IMR-90 (cell line): ENCODE measurements around the gene PTPN4. TPM values are rescaled to one million over a fixed set of nuclear protein-coding genes. Genes with fewer than 3 reads are reported as not detected.
A peak's percentile ranks its signal among the peaks of the same experiment; 100 is the strongest.

Source experiments
- ATAC-seq: fragments of 200-7000 bp; cut with Tn5 transposase; 2 replicates; pipeline ENCODE4 v1.9.1; 2020; ENCODE audit warnings: low read depth, mild to moderate bottlenecking, moderate library complexity
- BruUV-seq: library from RNA; stranded (reverse); fragments of 400-500 nt; replicated peaks from 2 replicates; lab custom pipeline; 2021; lab: Mats Ljungman, UMichigan
- CTCF ChIA-PET: fragments of 300-600 bp; formaldehyde crosslinking; extraction: SDS; loops from one replicate; lab custom pipeline; 2021; ENCODE audit warnings: antibody characterized with exemption; lab: Yijun Ruan, JAX
- POLR2A ChIA-PET: fragments of 300-600 bp; sonication (Branson Sonifier 250); formaldehyde crosslinking; loops from one replicate; lab custom pipeline; 2022; ENCODE audit warnings: antibody characterized with exemption; ENCODE audit not compliant: unreplicated experiment; lab: Charles Lee
- DNase-seq: peaks from one replicate; pipeline ENCODE4 v3.0.0; 2013
- H2AFZ ChIP-seq: replicated peaks from 2 replicates; pipeline ENCODE3; 2013; ENCODE audit warnings: low read length, mild to moderate bottlenecking; ENCODE audit not compliant: poor library complexity
- H2AK5ac ChIP-seq: 2 replicates; pipeline ENCODE4 v1.6.1; 2013; ENCODE audit warnings: low read depth, low read length, inconsistent platforms
- H2AK9ac ChIP-seq: replicated peaks from 2 replicates; pipeline ENCODE3; 2013; ENCODE audit warnings: mild to moderate bottlenecking, low read depth, low read length, moderate library complexity; ENCODE audit not compliant: poor library complexity
- H2BK120ac ChIP-seq: 2 replicates; pipeline ENCODE4 v1.6.1; 2013; ENCODE audit warnings: low read depth, low read length, inconsistent platforms
- H2BK15ac ChIP-seq: 3 replicates; pipeline ENCODE4 v1.6.1; 2013; ENCODE audit warnings: low read depth, low read length, inconsistent platforms
- H2BK20ac ChIP-seq: 2 replicates; pipeline ENCODE4 v1.6.1; 2013; ENCODE audit warnings: low read depth, mild to moderate bottlenecking, inconsistent platforms, low read length, moderate library complexity
- H2BK5ac ChIP-seq: 2 replicates; pipeline ENCODE4 v1.6.1; 2013; ENCODE audit warnings: mild to moderate bottlenecking, low read depth, low read length, inconsistent platforms; ENCODE audit not compliant: poor library complexity, severe bottlenecking
- H3K14ac ChIP-seq: replicated peaks from 2 replicates; pipeline ENCODE4 v1.6.1; 2013; ENCODE audit warnings: low read depth, low read length, inconsistent platforms
- H3K18ac ChIP-seq: 2 replicates; pipeline ENCODE4 v1.6.1; 2013; ENCODE audit warnings: low read depth, low read length, control low read depth
- H3K23ac ChIP-seq: 2 replicates; pipeline ENCODE4 v1.6.1; 2013; ENCODE audit warnings: low read depth, low read length, inconsistent platforms
- H3K27ac ChIP-seq: 2 replicates; pipeline ENCODE4 v1.5.1; 2013; ENCODE audit warnings: mild to moderate bottlenecking, control low read depth, low read length; ENCODE audit not compliant: insufficient read depth
- H3K27me3 ChIP-seq: 2 replicates; pipeline ENCODE4 v1.6.1; 2013; ENCODE audit warnings: low read length; ENCODE audit not compliant: control insufficient read depth, insufficient read depth
- H3K36me3 ChIP-seq: 2 replicates; pipeline ENCODE4 v1.6.1; 2013; ENCODE audit warnings: low read length, mixed read lengths; ENCODE audit not compliant: control insufficient read depth, insufficient read depth
- H3K4ac ChIP-seq: 2 replicates; pipeline ENCODE4 v1.6.1; 2013; ENCODE audit warnings: low read depth, low read length, inconsistent platforms
- H3K4me1 ChIP-seq: 2 replicates; pipeline ENCODE4 v1.6.1; 2013; ENCODE audit warnings: low read length, mixed read lengths; ENCODE audit not compliant: control insufficient read depth, insufficient read depth
- H3K4me2 ChIP-seq: 2 replicates; pipeline ENCODE4 v1.6.1; 2013; ENCODE audit warnings: low read depth, mild to moderate bottlenecking, control low read depth, low read length, moderate library complexity
- H3K4me3 ChIP-seq: 2 replicates; pipeline ENCODE4 v1.5.1; 2013; ENCODE audit warnings: low read depth, mild to moderate bottlenecking, control low read depth, low read length, moderate library complexity; ENCODE audit not compliant: insufficient read depth
- H3K56ac ChIP-seq: 2 replicates; pipeline ENCODE4 v1.6.1; 2013; ENCODE audit warnings: low read length, inconsistent platforms; ENCODE audit not compliant: insufficient read depth; ENCODE audit errors: extremely low read depth
- H3K79me1 ChIP-seq, 2 experiments: 2 replicates each; pipeline ENCODE4 v1.6.1; 2013; ENCODE audit warnings: low read length in 2 of 2, inconsistent platforms in 1 of 2, low read depth in 1 of 2
- H3K9ac ChIP-seq: 2 replicates; pipeline ENCODE4 v1.6.1; 2013; ENCODE audit warnings: low read depth, low read length, control low read depth
- H3K9me1 ChIP-seq: 2 replicates; pipeline ENCODE4 v1.6.1; 2013; ENCODE audit warnings: low read length, inconsistent platforms; ENCODE audit not compliant: insufficient read depth
- H3K9me3 ChIP-seq: 2 replicates; pipeline ENCODE4 v1.6.1; 2013; ENCODE audit warnings: low read length; ENCODE audit not compliant: control insufficient read depth, insufficient read depth
- H4K20me1 ChIP-seq: 2 replicates; pipeline ENCODE4 v1.6.1; 2013; ENCODE audit warnings: low read length, inconsistent platforms; ENCODE audit not compliant: insufficient read depth
- H4K5ac ChIP-seq: 2 replicates; pipeline ENCODE4 v1.6.1; 2013; ENCODE audit warnings: mild to moderate bottlenecking, low read depth, low read length, control low read depth
- H4K8ac ChIP-seq, 2 experiments: 2 replicates each; pipeline ENCODE4 v1.6.1; 2013; ENCODE audit warnings: low read depth in 2 of 2, low read length in 2 of 2, control low read depth in 1 of 2, inconsistent platforms in 1 of 2
- H4K91ac ChIP-seq: 2 replicates; pipeline ENCODE4 v1.6.1; 2013; ENCODE audit warnings: low read depth, low read length, inconsistent platforms; ENCODE audit not compliant: insufficient read depth
- CEBPB ChIP-seq: IDR thresholded peaks from 2 replicates; pipeline ENCODE4 v1.6.1; 2012; ENCODE audit warnings: low read depth, low read length, improper control_type of control experiment
- MAFK ChIP-seq: IDR thresholded peaks from 2 replicates; pipeline ENCODE4 v1.6.1; 2012; ENCODE audit warnings: low read depth, low read length, improper control_type of control experiment
- WGBS, 2 experiments: methylation state at CpG; one replicate each; pipeline versions ENCODE4 v1.1.5 to v1.1.7; 2013; ENCODE audit warnings: missing lambda C conversion rate in 2 of 2; ENCODE audit not compliant: insufficient read length in 1 of 2; ENCODE audit errors: extremely low coverage in 2 of 2; 5-methylcytosine and 5-hydroxymethylcytosine counted together
- dilution Hi-C: fragments of 300-500 bp; cut with HindIII; formaldehyde crosslinking; loops from one replicate; pipeline ENCODE4 v1.14.3; 2018; ENCODE audit warnings: low sequenced_read_pairs; ENCODE audit not compliant: unreplicated experiment
- in situ Hi-C: fragments of 300-500 bp; cut with MboI; formaldehyde crosslinking; loops from 3 replicates; pipeline ENCODE4 v1.14.3; 2019; ENCODE audit warnings: low sequenced_read_pairs, inconsistent platforms, mixed read lengths
- intact Hi-C: fragments of 100-400 bp; cut with micrococcal nuclease; formaldehyde crosslinking; loops from 2 replicates; pipeline ENCODE4 v1.10.0; 2022
- polyA plus RNA-seq, 3 experiments: library from polyadenylated mRNA; depleted of rRNA; stranded (reverse); fragments of >200 nt; gene quantifications; 2 replicates each; pipeline ENCODE4 v1.2.3, GENCODE V29; 2012; ENCODE audit warnings: low replicate concordance in 1 of 3
- total RNA-seq: library from RNA; depleted of rRNA; stranded (reverse); fragments of >200 nt; gene quantifications from 2 replicates; pipeline ENCODE4 v1.2.3, GENCODE V29; 2012

PTPN4 gene
- total and polyA plus RNA-seq, 2 of the 4 experiments (the other 2 are of a cell fraction) = 2.9 to 19.2 TPM

DNA sequence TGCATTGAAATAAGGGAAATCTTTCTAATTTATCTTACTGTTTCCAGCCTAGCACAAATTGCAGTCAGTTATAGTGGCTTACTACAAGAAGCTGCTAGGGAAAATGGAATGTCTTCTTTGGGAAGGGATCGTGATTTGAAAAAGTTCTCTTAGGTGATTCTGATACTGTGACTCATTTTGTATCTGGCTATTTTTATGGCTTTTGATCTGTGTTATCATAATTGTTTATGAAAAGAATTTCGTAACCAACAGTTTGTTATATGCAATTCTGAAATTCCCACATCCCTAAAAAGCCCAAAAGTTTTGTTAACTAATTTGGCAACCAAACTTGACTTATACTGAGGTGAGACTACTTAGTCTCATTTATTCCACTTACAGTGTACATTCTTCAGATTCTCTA is 12.4 kb downstream of the PTPN4 start:
- intact Hi-C loops = no loop called here

More for the DNA sequence above, 12.4 kb downstream of the PTPN4 start:
- 0 out of 2 replicates have a peak, but pooled peaks cover 1% of the 10 kb centered on the region for H3K4me1 ChIP-seq
- no peak overlapping the region for H3K14ac ChIP-seq
- no peak overlapping the region for H3K4ac ChIP-seq
- no CpG with 5 or more reads among the region's 2 CpGs for WGBS, 2 experiments
- DNase-seq = peak; percentile 56
- no peak overlapping the region for H2BK15ac ChIP-seq
- dilution Hi-C loops (no loop called here), in situ Hi-C loops (no loop called here)
- no peak overlapping the region for H2BK20ac ChIP-seq
- H2AFZ ChIP-seq = no peak overlapping the region
- H3K56ac ChIP-seq = no peak overlapping the region
- ChIA-PET POLR2A (no interaction called here), CTCF (no interaction called here)
- no peaks in the 10 kb centered on the region for H3K9me3 ChIP-seq
- H3K9ac ChIP-seq = no peak overlapping the region
- H3K18ac ChIP-seq = no peak overlapping the region
- no peak overlapping the region for H4K5ac ChIP-seq
- no peak overlapping the region for H2AK9ac ChIP-seq
- no peak overlapping the region for H4K91ac ChIP-seq
- H3K79me1 ChIP-seq = peaks cover 8 to 9% of the 10 kb centered on the region in 2 experiments; a peak in 2 of 4 replicates
- H4K8ac ChIP-seq = no peak overlapping the region
- no peak overlapping the region for H2AK5ac ChIP-seq
- no peaks in the 10 kb centered on the region for H3K36me3 ChIP-seq
- H2BK120ac ChIP-seq = no peak overlapping the region
- H4K20me1 ChIP-seq = no peaks in the 10 kb centered on the region
- H3K4me2 ChIP-seq = no peak overlapping the region
- no peaks in the 10 kb centered on the region; the same call in 1 of the 2 replicates for H3K9me1 ChIP-seq
- ATAC-seq = peak; percentile 48
- no peak overlapping the region for H2BK5ac ChIP-seq
- no TSS peak for BruUV-seq
- H3K27me3 ChIP-seq = no peaks in the 10 kb centered on the region
- no peak overlapping the region for H3K4me3 ChIP-seq
- TF ChIP-seq CEBPB (peak; percentile 30; the same call in 1 of the 2 replicates), MAFK (no peak)
- no peak overlapping the region for H3K23ac ChIP-seq
- H3K27ac ChIP-seq = no peak overlapping the region
